SU-DHL-6 (cell line): ENCODE measurements around the gene MLYCD.
"Not testable (repeated sequence)": the region's sequence is repeated elsewhere in the genome, so short reads cannot be mapped to it uniquely, and the experiment has no call there.

Experiments
- EZH2phosphoT487 ChIP-seq: fragments of 200-600 bp; sonication (generic), shearing (Covaris generic); conservative IDR thresholded peaks from 2 replicates; pipeline ENCODE4 v1.6.1; 2018; ENCODE audit warnings: mild to moderate bottlenecking, antibody characterized with exemption, low read length, moderate library complexity, mixed read lengths
- TF ChIP-seq, protein P1 (sequence below): fragments of 200-600 bp; sonication (generic); IDR thresholded peaks from one replicate; pipeline ENCODE4 v1.5.1; 2017; ENCODE audit warnings: antibody characterized with exemption, mild to moderate bottlenecking, low read length, moderate library complexity; ENCODE audit not compliant: insufficient read depth, poor library complexity, severe bottlenecking

DNA sequence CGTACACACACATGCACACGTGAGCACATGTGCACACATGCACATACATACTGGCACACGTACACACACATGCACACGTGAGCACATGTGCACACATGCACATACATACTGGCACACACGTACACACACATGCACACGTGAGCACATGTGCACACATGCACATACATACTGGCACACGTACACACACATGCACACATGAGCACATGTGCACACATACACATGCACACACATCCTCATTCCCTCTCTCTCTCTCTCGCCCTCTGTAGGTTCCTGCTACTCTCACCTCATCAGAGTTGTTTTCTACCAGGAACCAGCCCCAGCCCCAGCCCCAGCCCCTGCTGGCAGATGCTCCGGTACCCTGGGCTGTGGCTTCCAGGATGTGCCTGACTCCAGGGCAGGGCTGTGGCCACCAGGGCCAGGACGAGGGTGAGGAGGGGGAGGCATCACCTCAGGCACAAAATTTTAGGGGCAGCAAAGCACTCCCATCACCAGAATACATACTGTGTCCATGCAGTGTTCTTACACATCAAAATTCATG lies 52.0 kb downstream of the MLYCD start:
- TF ChIP-seq, protein P1, sequence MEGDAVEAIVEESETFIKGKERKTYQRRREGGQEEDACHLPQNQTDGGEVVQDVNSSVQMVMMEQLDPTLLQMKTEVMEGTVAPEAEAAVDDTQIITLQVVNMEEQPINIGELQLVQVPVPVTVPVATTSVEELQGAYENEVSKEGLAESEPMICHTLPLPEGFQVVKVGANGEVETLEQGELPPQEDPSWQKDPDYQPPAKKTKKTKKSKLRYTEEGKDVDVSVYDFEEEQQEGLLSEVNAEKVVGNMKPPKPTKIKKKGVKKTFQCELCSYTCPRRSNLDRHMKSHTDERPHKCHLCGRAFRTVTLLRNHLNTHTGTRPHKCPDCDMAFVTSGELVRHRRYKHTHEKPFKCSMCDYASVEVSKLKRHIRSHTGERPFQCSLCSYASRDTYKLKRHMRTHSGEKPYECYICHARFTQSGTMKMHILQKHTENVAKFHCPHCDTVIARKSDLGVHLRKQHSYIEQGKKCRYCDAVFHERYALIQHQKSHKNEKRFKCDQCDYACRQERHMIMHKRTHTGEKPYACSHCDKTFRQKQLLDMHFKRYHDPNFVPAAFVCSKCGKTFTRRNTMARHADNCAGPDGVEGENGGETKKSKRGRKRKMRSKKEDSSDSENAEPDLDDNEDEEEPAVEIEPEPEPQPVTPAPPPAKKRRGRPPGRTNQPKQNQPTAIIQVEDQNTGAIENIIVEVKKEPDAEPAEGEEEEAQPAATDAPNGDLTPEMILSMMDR: not testable (repeated sequence)
- TF ChIP-seq EZH2phosphoT487: not testable (repeated sequence)
